ENCODE measurements around the gene FKBP14.

DNA sequence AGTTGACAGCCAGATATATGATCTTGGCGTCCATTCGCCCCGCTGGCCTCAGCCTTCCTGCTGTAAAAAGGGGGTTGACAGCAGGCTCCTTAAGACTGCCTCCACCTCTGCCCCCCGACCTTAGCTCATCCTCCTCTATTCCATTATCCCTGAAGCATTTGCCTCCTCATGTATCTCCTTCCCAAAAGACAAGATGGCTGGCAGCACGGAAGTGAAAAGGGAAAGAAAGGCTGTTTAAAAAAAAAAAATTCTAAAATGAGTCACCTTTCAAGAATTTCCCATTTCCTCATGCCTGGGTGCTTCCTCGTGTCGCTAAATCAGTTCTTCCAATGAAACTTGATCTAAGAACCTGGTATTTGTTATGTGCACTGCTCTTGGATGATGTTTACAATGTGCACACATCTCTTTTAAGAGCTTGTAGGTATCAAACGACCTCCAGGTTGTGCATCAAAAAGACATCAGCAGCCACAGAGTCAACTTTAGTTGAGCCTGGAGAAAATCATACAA lies 38.6 kb downstream of the FKBP14 start:
- TF ChIP-seq YY1 (IDR thresholded peaks at IDR 0.05; ENCODE audit: low read depth): peak; percentile 88
- TF ChIP-seq, protein P1, sequence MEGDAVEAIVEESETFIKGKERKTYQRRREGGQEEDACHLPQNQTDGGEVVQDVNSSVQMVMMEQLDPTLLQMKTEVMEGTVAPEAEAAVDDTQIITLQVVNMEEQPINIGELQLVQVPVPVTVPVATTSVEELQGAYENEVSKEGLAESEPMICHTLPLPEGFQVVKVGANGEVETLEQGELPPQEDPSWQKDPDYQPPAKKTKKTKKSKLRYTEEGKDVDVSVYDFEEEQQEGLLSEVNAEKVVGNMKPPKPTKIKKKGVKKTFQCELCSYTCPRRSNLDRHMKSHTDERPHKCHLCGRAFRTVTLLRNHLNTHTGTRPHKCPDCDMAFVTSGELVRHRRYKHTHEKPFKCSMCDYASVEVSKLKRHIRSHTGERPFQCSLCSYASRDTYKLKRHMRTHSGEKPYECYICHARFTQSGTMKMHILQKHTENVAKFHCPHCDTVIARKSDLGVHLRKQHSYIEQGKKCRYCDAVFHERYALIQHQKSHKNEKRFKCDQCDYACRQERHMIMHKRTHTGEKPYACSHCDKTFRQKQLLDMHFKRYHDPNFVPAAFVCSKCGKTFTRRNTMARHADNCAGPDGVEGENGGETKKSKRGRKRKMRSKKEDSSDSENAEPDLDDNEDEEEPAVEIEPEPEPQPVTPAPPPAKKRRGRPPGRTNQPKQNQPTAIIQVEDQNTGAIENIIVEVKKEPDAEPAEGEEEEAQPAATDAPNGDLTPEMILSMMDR (IDR thresholded peaks at IDR 0.05): no peak
- no peak for TF ChIP-seq RAD21 (IDR thresholded peaks at IDR 0.05; ENCODE audit: low read length)
- peak; percentile 42 for TF ChIP-seq POLR2AphosphoS5 (IDR thresholded peaks at IDR 0.05; ENCODE audit: low read depth, low read length)
- TF ChIP-seq, protein P2, sequence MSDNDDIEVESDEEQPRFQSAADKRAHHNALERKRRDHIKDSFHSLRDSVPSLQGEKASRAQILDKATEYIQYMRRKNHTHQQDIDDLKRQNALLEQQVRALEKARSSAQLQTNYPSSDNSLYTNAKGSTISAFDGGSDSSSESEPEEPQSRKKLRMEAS (IDR thresholded peaks at IDR 0.05; ENCODE audit: low read depth): peak; percentile 88
- peak; percentile 85; the same call in 1 of the 2 replicates for TF ChIP-seq TEAD4 (IDR thresholded peaks at IDR 0.05; ENCODE audit: borderline replicate concordance, insufficient read depth)
- TF ChIP-seq, protein P3, sequence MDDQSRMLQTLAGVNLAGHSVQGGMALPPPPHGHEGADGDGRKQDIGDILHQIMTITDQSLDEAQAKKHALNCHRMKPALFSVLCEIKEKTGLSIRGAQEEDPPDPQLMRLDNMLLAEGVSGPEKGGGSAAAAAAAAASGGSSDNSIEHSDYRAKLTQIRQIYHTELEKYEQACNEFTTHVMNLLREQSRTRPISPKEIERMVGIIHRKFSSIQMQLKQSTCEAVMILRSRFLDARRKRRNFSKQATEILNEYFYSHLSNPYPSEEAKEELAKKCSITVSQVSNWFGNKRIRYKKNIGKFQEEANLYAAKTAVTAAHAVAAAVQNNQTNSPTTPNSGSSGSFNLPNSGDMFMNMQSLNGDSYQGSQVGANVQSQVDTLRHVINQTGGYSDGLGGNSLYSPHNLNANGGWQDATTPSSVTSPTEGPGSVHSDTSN (IDR thresholded peaks at IDR 0.05): 0 out of 2 replicates have a peak, but pooled peaks have one; percentile 28

Data from SK-N-SH (cell line).